ENCODE results near the gene PCSK7. TPM values are rescaled to one million over a fixed set of nuclear protein-coding genes. Genes with fewer than 3 reads are reported as not detected.

Gene PCSK7
- total and polyA plus RNA-seq, 11 donors: 16.9 to 43.4 (median 26.2) TPM

DNA sequence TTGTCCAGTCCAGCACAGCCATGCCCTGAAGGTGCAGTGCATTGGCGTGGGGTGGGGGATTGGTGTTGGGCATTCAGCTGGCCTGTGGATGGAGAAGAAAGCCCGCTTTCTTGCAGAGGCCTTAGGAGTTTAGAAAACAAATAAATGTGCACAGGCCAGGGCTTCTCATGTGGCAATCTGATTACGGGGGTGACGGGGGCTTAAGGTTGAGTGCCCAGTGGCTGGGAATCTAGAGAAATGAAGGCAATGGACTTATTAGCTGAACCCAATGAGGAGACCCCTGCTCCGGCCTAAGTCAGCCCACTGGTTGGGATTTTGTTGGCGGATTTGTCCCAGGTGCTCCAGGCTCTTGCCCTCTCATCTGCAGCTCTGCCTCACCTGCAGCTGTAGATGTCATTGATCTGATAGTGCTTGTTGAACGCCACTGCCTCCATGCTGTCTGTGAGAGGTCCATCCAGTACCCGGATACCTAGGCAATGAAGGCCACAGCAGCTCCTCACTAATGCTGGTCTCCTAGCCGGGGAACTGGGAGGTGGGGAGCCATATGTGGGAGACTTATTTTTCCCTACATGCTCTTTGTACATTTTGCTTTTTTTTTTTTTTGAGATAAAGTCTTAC, 6.2 kb downstream of the PCSK7 start:
- peaks cover 0 to 90% (median 70%) of the 10 kb centered on the region in 9 donors for H3K36me3 ChIP-seq
- intact Hi-C loops (cut with DNase I): loop anchor here (1.0 to 10.0 kb wide), 16 partner anchors 43 to 493 kb away; partner anchors contain the start of genes APOA5 (in 4 of the 10) and ZPR1 (in 2 of the 10)
- WGBS, 4 donors: 96 to 97% (median 97%) methylated on average over 9 of the region's 9 CpGs
- peaks cover 9 to 39% (median 22%) of the 10 kb centered on the region in 12 donors for H3K4me1 ChIP-seq
- H3K27ac ChIP-seq: peak overlapping the region in 1 of 12 donors; percentile 89
- H3K4me3 ChIP-seq: no peak overlapping the region
- TF ChIP-seq, protein P1, sequence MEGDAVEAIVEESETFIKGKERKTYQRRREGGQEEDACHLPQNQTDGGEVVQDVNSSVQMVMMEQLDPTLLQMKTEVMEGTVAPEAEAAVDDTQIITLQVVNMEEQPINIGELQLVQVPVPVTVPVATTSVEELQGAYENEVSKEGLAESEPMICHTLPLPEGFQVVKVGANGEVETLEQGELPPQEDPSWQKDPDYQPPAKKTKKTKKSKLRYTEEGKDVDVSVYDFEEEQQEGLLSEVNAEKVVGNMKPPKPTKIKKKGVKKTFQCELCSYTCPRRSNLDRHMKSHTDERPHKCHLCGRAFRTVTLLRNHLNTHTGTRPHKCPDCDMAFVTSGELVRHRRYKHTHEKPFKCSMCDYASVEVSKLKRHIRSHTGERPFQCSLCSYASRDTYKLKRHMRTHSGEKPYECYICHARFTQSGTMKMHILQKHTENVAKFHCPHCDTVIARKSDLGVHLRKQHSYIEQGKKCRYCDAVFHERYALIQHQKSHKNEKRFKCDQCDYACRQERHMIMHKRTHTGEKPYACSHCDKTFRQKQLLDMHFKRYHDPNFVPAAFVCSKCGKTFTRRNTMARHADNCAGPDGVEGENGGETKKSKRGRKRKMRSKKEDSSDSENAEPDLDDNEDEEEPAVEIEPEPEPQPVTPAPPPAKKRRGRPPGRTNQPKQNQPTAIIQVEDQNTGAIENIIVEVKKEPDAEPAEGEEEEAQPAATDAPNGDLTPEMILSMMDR (IDR thresholded peaks at IDR 0.05): no peak
- no peak for TF ChIP-seq POLR2A (IDR thresholded peaks at IDR 0.05)
- no peak for DNase-seq
- no peaks in the 10 kb centered on the region for H3K27me3 ChIP-seq
- no peaks in the 10 kb centered on the region for H3K9me3 ChIP-seq
- no peak for ATAC-seq

DNA sequence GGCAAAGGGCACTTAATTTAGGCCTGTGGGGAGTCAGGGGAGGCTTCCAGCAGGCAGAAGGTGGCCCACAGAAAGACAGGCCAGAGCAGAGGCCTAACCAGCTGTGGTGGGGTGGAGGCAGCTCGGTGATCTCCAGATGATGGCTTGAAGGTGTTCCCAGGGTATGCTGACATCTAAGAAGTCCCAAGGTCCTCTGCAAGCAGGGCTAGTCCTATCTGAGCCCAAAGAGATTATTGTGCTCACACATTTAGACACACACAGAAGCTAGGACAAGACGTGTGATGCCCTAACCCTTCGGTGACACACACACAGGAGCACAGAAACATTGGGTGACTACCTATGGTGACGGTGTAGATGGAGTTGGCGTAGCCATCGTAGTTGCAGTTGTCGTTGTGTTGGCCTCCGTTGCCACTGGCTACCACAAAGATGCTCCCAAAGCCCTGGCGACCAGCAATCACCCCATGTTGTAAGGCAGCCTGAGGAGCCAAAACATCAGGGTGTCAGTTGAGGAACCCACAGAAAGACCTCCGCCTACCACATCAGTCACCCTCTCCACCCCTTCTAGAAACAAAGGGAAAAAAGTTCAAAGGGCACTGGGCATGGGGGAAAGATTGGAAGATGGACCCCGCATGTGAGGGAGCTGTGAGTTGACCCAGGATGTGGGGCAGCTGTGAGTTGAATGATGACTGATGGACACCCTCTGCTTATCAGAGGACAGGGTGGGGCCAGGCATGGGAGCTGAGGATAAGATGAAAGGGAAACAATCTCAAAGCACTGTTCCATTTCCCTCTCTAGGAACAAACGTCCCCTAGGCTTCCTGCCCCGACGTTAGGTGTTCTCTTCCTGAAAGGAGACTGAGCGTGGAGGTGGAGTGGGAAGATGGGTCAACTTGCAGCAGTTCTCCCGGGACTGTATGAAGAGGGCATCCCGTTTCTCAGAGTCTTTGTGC, 7.9 kb downstream of the PCSK7 start:
- H3K4me1 ChIP-seq: peaks cover 12 to 46% (median 35%) of the 10 kb centered on the region in 12 donors

DNA sequence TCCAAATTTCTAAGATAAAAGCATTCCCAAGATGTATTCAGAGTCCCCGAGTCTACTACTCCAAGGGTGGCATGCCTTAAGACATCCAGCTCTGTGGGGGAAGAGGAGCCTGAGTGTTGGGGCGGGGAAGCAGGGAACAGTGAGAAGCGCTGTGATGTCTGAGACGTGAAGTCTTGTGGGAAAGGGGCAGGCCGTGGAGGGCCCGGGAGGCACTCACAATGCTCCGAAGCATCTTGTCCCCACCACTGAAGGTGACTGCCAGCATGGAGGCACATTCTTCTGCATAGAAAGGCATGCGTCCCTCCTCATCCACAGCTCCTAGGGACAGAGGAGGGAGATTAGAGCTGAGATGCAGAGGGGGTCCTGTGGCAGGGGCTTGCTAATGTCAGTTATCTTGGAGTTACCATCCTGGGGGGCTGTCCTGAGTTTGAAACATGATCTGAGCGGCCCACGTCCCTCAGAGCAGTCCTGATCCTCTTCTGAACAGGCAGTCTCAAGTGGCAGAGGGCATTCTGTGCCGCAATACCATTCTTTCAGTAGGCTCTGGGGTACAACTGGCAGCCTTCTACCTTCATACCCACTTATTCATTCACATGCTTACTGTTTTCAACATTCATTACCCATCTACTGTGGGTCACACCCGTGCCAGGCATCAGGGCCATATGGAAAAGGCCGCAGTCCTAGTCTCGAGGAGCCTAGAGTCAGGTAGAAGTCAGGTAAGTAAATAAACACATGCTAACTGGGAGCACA, 8.7 kb downstream of the PCSK7 start:
- H3K36me3 ChIP-seq: peaks cover 0 to 91% (median 69%) of the 10 kb centered on the region in 9 donors

More for the DNA sequence above, 7.9 kb downstream of the PCSK7 start:
- Histone ChIP-seq H3K4me3 (no peak overlapping the region), H3K27ac (peak overlapping the region in 1 of 12 donors; percentile 89), H3K27me3 (no peaks in the 10 kb centered on the region), H3K36me3 (peaks cover 0 to 91% (median 69%) of the 10 kb centered on the region in 9 donors), H3K9me3 (no peaks in the 10 kb centered on the region)
- DNase-seq: no peak
- TF ChIP-seq, protein P1 (IDR thresholded peaks at IDR 0.05): no peak
- TF ChIP-seq POLR2A (IDR thresholded peaks at IDR 0.05): no peak
- no peak for ATAC-seq
- WGBS, 4 donors: 74 to 78% (median 76%) methylated on average over 17 of the region's 17 CpGs
- intact Hi-C loops (cut with DNase I): loop anchor here in 8 of 10 donors (5.0 to 10.0 kb wide), 11 partner anchors 42 to 437 kb away; partner anchors contain the start of genes APOA5 (in 3 of the 8), ZPR1 (in 2 of the 8), PAFAH1B2 (in 1 of the 8) and SIDT2 (in 1 of the 8)

More for the DNA sequence above, 8.7 kb downstream of the PCSK7 start:
- intact Hi-C loops (cut with DNase I): loop anchor here in 8 of 10 donors (5.0 to 10.0 kb wide), 11 partner anchors 41 to 436 kb away; partner anchors contain the start of genes APOA5 (in 3 of the 8), ZPR1 (in 2 of the 8), PAFAH1B2 (in 1 of the 8) and SIDT2 (in 1 of the 8)
- 93 to 95% (median 95%) methylated on average over 14 of the region's 14 CpGs for WGBS, 4 donors
- DNase-seq: no peak
- peaks cover 12 to 54% (median 41%) of the 10 kb centered on the region in 12 donors for H3K4me1 ChIP-seq
- no peaks in the 10 kb centered on the region for H3K9me3 ChIP-seq
- TF ChIP-seq, protein P1 (IDR thresholded peaks at IDR 0.05): no peak
- no peak for TF ChIP-seq POLR2A (IDR thresholded peaks at IDR 0.05)
- no peaks in the 10 kb centered on the region for H3K27me3 ChIP-seq
- no peak overlapping the region for H3K4me3 ChIP-seq
- peak overlapping the region in 7 of 12 donors; percentile 5 to 98 (median 88) for H3K27ac ChIP-seq
- ATAC-seq: no peak
